Measurements from ENCODE around the gene ABCB1. TPM values are rescaled to one million over a fixed set of nuclear protein-coding genes. Genes with fewer than 3 reads are reported as not detected.

The ABCB1 gene
- total and polyA plus RNA-seq, 4 donors = 1.5 to 4.9 (median 2.6) TPM

DNA sequence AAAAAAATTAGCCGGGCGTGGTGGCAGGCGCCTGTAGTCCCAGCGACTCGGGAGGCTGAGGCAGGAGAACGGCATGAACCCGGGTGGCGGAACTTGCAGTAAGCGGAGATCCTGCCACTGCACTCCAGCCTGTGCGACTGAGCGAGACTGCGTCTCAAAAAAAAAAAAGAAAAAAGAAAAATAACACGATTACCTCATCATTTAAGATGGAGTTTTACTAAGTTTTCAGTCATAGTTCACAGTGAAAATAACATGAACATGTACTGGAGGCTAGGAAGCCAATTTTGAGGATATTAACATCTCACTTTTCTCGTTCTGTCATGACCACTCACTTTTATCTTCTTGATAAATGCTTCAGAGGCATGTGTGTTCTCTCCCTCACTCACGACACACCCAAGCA lies 24.4 kb upstream of the ABCB1 start:
- peaks cover 0 to 4% (median 0%) of the 10 kb centered on the region in 4 donors for H3K9me3 ChIP-seq (ENCODE audit: control insufficient read depth in 4 of 4, insufficient read depth in 3 of 4, low read length in 3 of 4)
- TF ChIP-seq, protein P1, sequence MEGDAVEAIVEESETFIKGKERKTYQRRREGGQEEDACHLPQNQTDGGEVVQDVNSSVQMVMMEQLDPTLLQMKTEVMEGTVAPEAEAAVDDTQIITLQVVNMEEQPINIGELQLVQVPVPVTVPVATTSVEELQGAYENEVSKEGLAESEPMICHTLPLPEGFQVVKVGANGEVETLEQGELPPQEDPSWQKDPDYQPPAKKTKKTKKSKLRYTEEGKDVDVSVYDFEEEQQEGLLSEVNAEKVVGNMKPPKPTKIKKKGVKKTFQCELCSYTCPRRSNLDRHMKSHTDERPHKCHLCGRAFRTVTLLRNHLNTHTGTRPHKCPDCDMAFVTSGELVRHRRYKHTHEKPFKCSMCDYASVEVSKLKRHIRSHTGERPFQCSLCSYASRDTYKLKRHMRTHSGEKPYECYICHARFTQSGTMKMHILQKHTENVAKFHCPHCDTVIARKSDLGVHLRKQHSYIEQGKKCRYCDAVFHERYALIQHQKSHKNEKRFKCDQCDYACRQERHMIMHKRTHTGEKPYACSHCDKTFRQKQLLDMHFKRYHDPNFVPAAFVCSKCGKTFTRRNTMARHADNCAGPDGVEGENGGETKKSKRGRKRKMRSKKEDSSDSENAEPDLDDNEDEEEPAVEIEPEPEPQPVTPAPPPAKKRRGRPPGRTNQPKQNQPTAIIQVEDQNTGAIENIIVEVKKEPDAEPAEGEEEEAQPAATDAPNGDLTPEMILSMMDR (IDR thresholded peaks at IDR 0.05; ENCODE audit: control extremely low read depth, extremely low read depth) = no peak
- H3K27me3 ChIP-seq (ENCODE audit: control insufficient read depth in 3 of 3, insufficient read depth in 3 of 3, low read length in 2 of 3) = peaks cover 0 to 15% (median 5%) of the 10 kb centered on the region in 3 donors
- no peak overlapping the region for H3K27ac ChIP-seq (ENCODE audit: low read depth in 1 of 2, low read length in 1 of 2)
- WGBS, 2 donors = 89 to 93% methylated on average over 15 of the region's 15 CpGs
- DNase-seq (no peak), ATAC-seq (ENCODE audit: insufficient read depth, low FRiP score) (no peak)
- no peaks in the 10 kb centered on the region for H3K36me3 ChIP-seq (ENCODE audit: control insufficient read depth in 4 of 4, insufficient read depth in 4 of 4, low read length in 4 of 4)
- peaks cover 0 to 11% (median 0%) of the 10 kb centered on the region in 5 donors for H3K4me1 ChIP-seq (ENCODE audit: control insufficient read depth in 5 of 5, insufficient read depth in 5 of 5, low read length in 5 of 5)
- H3K9ac ChIP-seq (ENCODE audit: insufficient read depth in 1 of 2, low read length in 2 of 2) = no peak overlapping the region
- no peak overlapping the region for H3K4me3 ChIP-seq

DNA sequence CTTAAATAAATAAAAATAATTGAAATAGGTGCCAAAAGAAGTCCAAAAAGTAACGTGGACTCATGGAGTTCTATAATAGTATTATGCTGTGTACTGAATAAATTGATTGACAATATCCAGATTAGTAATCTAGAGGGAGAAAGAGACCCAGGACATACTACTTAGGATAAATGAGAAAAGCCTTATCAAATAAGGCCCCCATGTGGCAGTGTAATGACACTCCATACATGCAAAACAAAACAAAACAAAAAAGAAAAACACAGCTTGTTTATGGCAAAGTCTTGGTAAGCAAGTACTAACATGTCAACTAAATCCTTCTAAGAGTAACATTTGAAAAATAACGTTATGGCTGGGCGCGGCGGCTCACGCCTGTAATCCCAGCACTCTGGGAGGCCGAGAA lies 23.9 kb upstream of the ABCB1 start:
- TF ChIP-seq, protein P1 (IDR thresholded peaks at IDR 0.05; ENCODE audit: control extremely low read depth, extremely low read depth) = no peak
- Histone ChIP-seq H3K27me3 (ENCODE audit: control insufficient read depth in 3 of 3, insufficient read depth in 3 of 3, low read length in 2 of 3) (peaks cover 0 to 15% (median 4%) of the 10 kb centered on the region in 3 donors), H3K4me3 (no peak overlapping the region), H3K36me3 (ENCODE audit: control insufficient read depth in 4 of 4, insufficient read depth in 4 of 4, low read length in 4 of 4) (no peaks in the 10 kb centered on the region), H3K9ac (ENCODE audit: insufficient read depth in 1 of 2, low read length in 2 of 2) (no peak overlapping the region), H3K9me3 (ENCODE audit: control insufficient read depth in 4 of 4, insufficient read depth in 3 of 4, low read length in 3 of 4) (peaks cover 0 to 4% (median 0%) of the 10 kb centered on the region in 4 donors), H3K4me1 (ENCODE audit: control insufficient read depth in 5 of 5, insufficient read depth in 5 of 5, low read length in 5 of 5) (peaks cover 0 to 11% (median 0%) of the 10 kb centered on the region in 5 donors), H3K27ac (ENCODE audit: low read depth in 1 of 2, low read length in 1 of 2) (no peak overlapping the region)
- WGBS, 2 donors = 86 to 93% methylated on average over 7 of the region's 7 CpGs
- DNase-seq (no peak), ATAC-seq (ENCODE audit: insufficient read depth, low FRiP score) (no peak)

DNA sequence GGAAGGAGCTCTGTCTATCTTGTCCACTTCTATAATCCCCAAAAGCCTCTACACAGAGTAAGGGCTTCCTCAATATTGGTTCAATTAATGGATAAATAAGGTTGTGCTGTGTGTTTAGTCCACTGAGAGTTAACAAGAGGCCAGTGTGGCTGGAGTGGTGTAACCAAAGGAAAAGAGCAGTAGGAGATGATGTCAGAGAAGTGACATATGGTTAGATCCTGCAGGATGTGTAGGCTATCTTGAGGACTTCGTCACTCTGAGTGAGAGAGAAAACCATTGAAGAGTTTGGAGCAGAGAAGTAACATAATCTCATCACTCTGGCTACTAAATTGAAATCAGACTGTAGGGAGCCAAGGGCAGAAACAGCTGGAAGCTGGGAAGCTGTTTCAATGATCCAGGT lies 14.5 kb upstream of the ABCB1 start:
- TF ChIP-seq, protein P1 (IDR thresholded peaks at IDR 0.05; ENCODE audit: control extremely low read depth, extremely low read depth) = no peak
- no peak for ATAC-seq (ENCODE audit: insufficient read depth, low FRiP score)
- no peak overlapping the region for H3K4me3 ChIP-seq
- no peak overlapping the region for H3K27ac ChIP-seq (ENCODE audit: low read depth in 1 of 2, low read length in 1 of 2)
- H3K27me3 ChIP-seq (ENCODE audit: control insufficient read depth in 3 of 3, insufficient read depth in 3 of 3, low read length in 2 of 3) = no peaks in the 10 kb centered on the region
- no peaks in the 10 kb centered on the region for H3K9me3 ChIP-seq (ENCODE audit: control insufficient read depth in 4 of 4, insufficient read depth in 3 of 4, low read length in 3 of 4)
- no peak overlapping the region for H3K9ac ChIP-seq (ENCODE audit: insufficient read depth in 1 of 2, low read length in 2 of 2)
- DNase-seq = no peak
- WGBS, 2 donors = 75 to 91% methylated on average over 1 of the region's 1 CpG
- no peaks in the 10 kb centered on the region for H3K4me1 ChIP-seq (ENCODE audit: control insufficient read depth in 5 of 5, insufficient read depth in 5 of 5, low read length in 5 of 5)
- no peaks in the 10 kb centered on the region for H3K36me3 ChIP-seq (ENCODE audit: control insufficient read depth in 4 of 4, insufficient read depth in 4 of 4, low read length in 4 of 4)

DNA sequence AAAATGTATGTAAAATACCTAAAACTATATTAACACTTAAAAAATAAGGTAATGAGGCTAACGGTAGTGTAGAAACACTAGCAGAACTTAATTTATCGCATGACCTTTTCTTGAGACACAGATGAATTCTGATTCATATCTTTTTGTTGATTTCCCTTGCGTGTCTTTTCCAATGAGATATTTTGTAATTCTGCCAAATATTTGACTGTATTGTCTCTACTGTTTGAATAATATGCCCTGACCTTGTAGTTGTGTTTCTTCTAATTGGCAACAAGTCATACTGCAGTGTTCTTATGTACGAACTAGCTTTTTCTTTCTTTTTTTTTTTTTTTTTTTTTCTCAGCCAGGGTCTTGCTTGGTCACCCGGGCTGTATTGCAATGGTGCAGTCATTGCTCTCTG lies 9.2 kb upstream of the ABCB1 start:
- ATAC-seq (ENCODE audit: insufficient read depth, low FRiP score) (no peak), DNase-seq (no peak)
- TF ChIP-seq, protein P1 (IDR thresholded peaks at IDR 0.05; ENCODE audit: control extremely low read depth, extremely low read depth) = no peak
- Histone ChIP-seq H3K27ac (ENCODE audit: low read depth in 1 of 2, low read length in 1 of 2) (no peak overlapping the region), H3K4me1 (ENCODE audit: control insufficient read depth in 5 of 5, insufficient read depth in 5 of 5, low read length in 5 of 5) (no peaks in the 10 kb centered on the region), H3K4me3 (no peak overlapping the region), H3K9me3 (ENCODE audit: control insufficient read depth in 4 of 4, insufficient read depth in 3 of 4, low read length in 3 of 4) (no peaks in the 10 kb centered on the region), H3K27me3 (ENCODE audit: control insufficient read depth in 3 of 3, insufficient read depth in 3 of 3, low read length in 2 of 3) (peaks cover 0 to 3% (median 0%) of the 10 kb centered on the region in 3 donors), H3K9ac (ENCODE audit: insufficient read depth in 1 of 2, low read length in 2 of 2) (no peak overlapping the region), H3K36me3 (ENCODE audit: control insufficient read depth in 4 of 4, insufficient read depth in 4 of 4, low read length in 4 of 4) (no peaks in the 10 kb centered on the region)
- WGBS, 2 donors = 74 to 87% methylated on average over 5 of the region's 5 CpGs
